CD4-positive, CD25-positive, alpha-beta regulatory T cell (primary cell): ENCODE data around the gene G0S2. TPM values are rescaled to one million over a fixed set of nuclear protein-coding genes. Genes with fewer than 3 reads are reported as not detected.

Source experiments
- ATAC-seq, 2 donors: fragments of 150-1000 bp; cut with Tn5 transposase; one replicate each; pipeline ENCODE4 v1.10.0; 2021; ENCODE audit warnings: low read depth in 2 of 2, moderate number of reproducible peaks in 2 of 2, moderate library complexity in 1 of 2
- DNase-seq, 3 donors: peaks; one replicate each; pipeline versions ENCODE4 v3.0.0 to v3.0.0-alpha.2; 2012 to 2022; ENCODE audit warnings: mixed read lengths in 1 of 3
- H3K27ac ChIP-seq: one replicate; pipeline ENCODE4 v1.7.0; 2013; ENCODE audit warnings: mild to moderate bottlenecking, low read length; ENCODE audit not compliant: insufficient read depth, poor library complexity, severe bottlenecking
- H3K27me3 ChIP-seq: one replicate; pipeline ENCODE4 v1.7.0; 2013; ENCODE audit warnings: low read length; ENCODE audit not compliant: control insufficient read depth, insufficient read depth
- H3K36me3 ChIP-seq: one replicate; pipeline ENCODE4 v1.7.0; 2013; ENCODE audit warnings: mild to moderate bottlenecking, low read length, moderate library complexity; ENCODE audit not compliant: control insufficient read depth, insufficient read depth
- H3K4me1 ChIP-seq: 2 replicates; pipeline ENCODE4 v1.7.0; 2013; ENCODE audit warnings: mild to moderate bottlenecking, low read length; ENCODE audit not compliant: insufficient read depth, control insufficient read depth, poor library complexity, severe bottlenecking
- H3K4me3 ChIP-seq: one replicate; pipeline ENCODE4 v1.7.0; 2013; ENCODE audit warnings: low read depth, mild to moderate bottlenecking, low read length, moderate library complexity
- H3K9me3 ChIP-seq, 2 experiments: 1 replicate in 1 of 2; 2 replicates in 1 of 2; pipeline ENCODE4 v1.7.0; 2013; ENCODE audit warnings: low read length in 2 of 2, mild to moderate bottlenecking in 1 of 2, moderate library complexity in 1 of 2; ENCODE audit not compliant: control insufficient read depth in 2 of 2
- H3K27ac Mint-ChIP-seq, 3 donors: one replicate each; pipeline ENCODE4 v1.8.0; 2020 to 2022; ENCODE audit warnings: mild to moderate bottlenecking in 3 of 3, mixed read lengths in 3 of 3, moderate library complexity in 2 of 3
- H3K27me3 Mint-ChIP-seq: one replicate; pipeline ENCODE4 v1.8.0; 2022; ENCODE audit warnings: mild to moderate bottlenecking, mixed read lengths
- H3K36me3 Mint-ChIP-seq: one replicate; pipeline ENCODE4 v1.8.0; 2020; ENCODE audit warnings: mixed read lengths
- H3K4me1 Mint-ChIP-seq, 4 donors: one replicate each; pipeline ENCODE4 v1.8.0; 2020 to 2022; ENCODE audit warnings: mixed read lengths in 4 of 4, mild to moderate bottlenecking in 1 of 4
- H3K4me3 Mint-ChIP-seq, 4 donors: one replicate each; pipeline ENCODE4 v1.8.0; 2020 to 2022; ENCODE audit warnings: mild to moderate bottlenecking in 4 of 4, mixed read lengths in 4 of 4, moderate library complexity in 3 of 4
- H3K9me3 Mint-ChIP-seq, 7 donors: one replicate each; pipeline ENCODE4 v1.8.0; 2020 to 2022; ENCODE audit warnings: mixed read lengths in 7 of 7, mild to moderate bottlenecking in 3 of 7, moderate library complexity in 2 of 7
- polyA plus RNA-seq, 4 donors: library from polyadenylated mRNA; unstranded; fragments of 300-500 nt; fragmentation: Illumina TruSeq; gene quantifications; one replicate each; pipeline ENCODE4 v1.2.3, GENCODE V29; 2021
- total RNA-seq: library from RNA; stranded (reverse); gene quantifications from one replicate; pipeline ENCODE4 v1.2.3, GENCODE V29; 2022

Gene G0S2
- total and polyA plus RNA-seq, 5 donors from 2014 or later = 0.48 TPM; not detected in 4

GRCh38 chr1:209675565-209676154 is 448 bp downstream of the G0S2 start:
- Histone ChIP-seq H3K36me3 (no peaks in the 10 kb centered on the region), H3K4me3 (no peak overlapping the region), H3K27ac (no peak overlapping the region), H3K27me3 (peaks cover 47% of the 10 kb centered on the region), H3K9me3 (no peaks in the 10 kb centered on the region), H3K4me1 (peaks cover 22% of the 10 kb centered on the region)
- peaks cover 0 to 8% (median 0%) of the 10 kb centered on the region in 7 donors for H3K9me3 Mint-ChIP-seq
- ATAC-seq (no peak), DNase-seq (no peak)
- H3K36me3 Mint-ChIP-seq = no peaks in the 10 kb centered on the region
- H3K4me3 Mint-ChIP-seq = peak overlapping the region in 3 of 4 donors; percentile 26 to 82 (median 69)
- peaks cover 71% of the 10 kb centered on the region for H3K27me3 Mint-ChIP-seq
- no peak overlapping the region for H3K27ac Mint-ChIP-seq
- peaks cover 0 to 38% (median 23%) of the 10 kb centered on the region in 4 donors for H3K4me1 Mint-ChIP-seq

- no peak overlapping the region for H3K4me3 ChIP-seq
- peaks cover 13% of the 10 kb centered on the region for H3K4me1 ChIP-seq
- Mint-ChIP-seq H3K27ac (no peak overlapping the region), H3K4me1 (peaks cover 0 to 24% (median 11%) of the 10 kb centered on the region in 4 donors), H3K36me3 (no peaks in the 10 kb centered on the region), H3K4me3 (no peak overlapping the region), H3K27me3 (peaks cover 74% of the 10 kb centered on the region), H3K9me3 (peaks cover 0 to 5% (median 0%) of the 10 kb centered on the region in 7 donors)
- H3K36me3 ChIP-seq = no peaks in the 10 kb centered on the region
- DNase-seq (no peak), ATAC-seq (no peak)
- H3K27ac ChIP-seq = no peak overlapping the region
- peaks cover 49% of the 10 kb centered on the region for H3K27me3 ChIP-seq
- peaks cover 0 to 3% of the 10 kb centered on the region in 2 experiments for H3K9me3 ChIP-seq
Measured at GRCh38 chr1:209678981-209679539, 3.8 kb downstream of the G0S2 start.

DNA sequence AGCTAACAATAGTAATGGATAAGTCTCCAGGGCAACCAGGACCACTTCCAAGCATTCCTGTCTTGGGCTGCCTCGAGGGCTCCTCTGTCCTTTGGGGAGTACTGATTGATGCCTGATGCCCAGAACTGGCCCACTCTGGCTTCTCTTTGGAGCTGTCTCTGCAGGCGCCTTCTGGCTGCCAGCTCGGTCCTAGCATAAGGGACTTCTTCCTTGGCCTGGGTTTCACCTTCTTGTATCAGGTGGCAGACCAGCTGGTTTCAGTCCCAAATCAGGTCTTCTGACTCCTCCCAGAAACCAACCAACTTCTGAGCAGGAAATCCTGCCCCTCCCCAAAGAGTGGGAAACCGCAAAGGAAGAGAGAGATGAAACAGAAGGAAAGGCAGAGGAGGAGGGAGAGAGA is 10.6 kb downstream of the G0S2 start:
- H3K4me3 Mint-ChIP-seq = peak overlapping the region; percentile 12 to 86 (median 62)
- peak overlapping the region in 2 of 3 donors; percentile 9 to 63 for H3K27ac Mint-ChIP-seq
- H3K4me1 Mint-ChIP-seq = peaks cover 11 to 37% (median 23%) of the 10 kb centered on the region in 4 donors
- Histone ChIP-seq H3K27me3 (peaks cover 13% of the 10 kb centered on the region), H3K4me1 (peaks cover 18% of the 10 kb centered on the region), H3K27ac (no peak overlapping the region), H3K4me3 (peak overlapping the region; percentile 42), H3K36me3 (no peaks in the 10 kb centered on the region), H3K9me3 (peaks cover 0 to 2% of the 10 kb centered on the region in 2 experiments)
- H3K27me3 Mint-ChIP-seq = peaks cover 21% of the 10 kb centered on the region
- H3K9me3 Mint-ChIP-seq = no peaks in the 10 kb centered on the region
- H3K36me3 Mint-ChIP-seq = peaks cover 4% of the 10 kb centered on the region
- DNase-seq (peak in 1 of 3 donors; percentile 71), ATAC-seq (no peak)

- Histone ChIP-seq H3K9me3 (no peaks in the 10 kb centered on the region), H3K27me3 (peaks cover 11% of the 10 kb centered on the region), H3K4me3 (peak overlapping the region; percentile 42), H3K4me1 (peaks cover 18% of the 10 kb centered on the region), H3K36me3 (no peaks in the 10 kb centered on the region), H3K27ac (no peak overlapping the region)
- H3K9me3 Mint-ChIP-seq = no peaks in the 10 kb centered on the region
- H3K4me1 Mint-ChIP-seq = peaks cover 11 to 37% (median 23%) of the 10 kb centered on the region in 4 donors
- peaks cover 4% of the 10 kb centered on the region for H3K36me3 Mint-ChIP-seq
- DNase-seq (no peak), ATAC-seq (no peak)
- H3K4me3 Mint-ChIP-seq = peak overlapping the region; percentile 12 to 86 (median 62)
- peak overlapping the region in 1 of 3 donors; percentile 9 for H3K27ac Mint-ChIP-seq
- H3K27me3 Mint-ChIP-seq = peaks cover 16% of the 10 kb centered on the region
Measured at GRCh38 chr1:209686322-209686721, 11.1 kb downstream of the G0S2 start.

DNA sequence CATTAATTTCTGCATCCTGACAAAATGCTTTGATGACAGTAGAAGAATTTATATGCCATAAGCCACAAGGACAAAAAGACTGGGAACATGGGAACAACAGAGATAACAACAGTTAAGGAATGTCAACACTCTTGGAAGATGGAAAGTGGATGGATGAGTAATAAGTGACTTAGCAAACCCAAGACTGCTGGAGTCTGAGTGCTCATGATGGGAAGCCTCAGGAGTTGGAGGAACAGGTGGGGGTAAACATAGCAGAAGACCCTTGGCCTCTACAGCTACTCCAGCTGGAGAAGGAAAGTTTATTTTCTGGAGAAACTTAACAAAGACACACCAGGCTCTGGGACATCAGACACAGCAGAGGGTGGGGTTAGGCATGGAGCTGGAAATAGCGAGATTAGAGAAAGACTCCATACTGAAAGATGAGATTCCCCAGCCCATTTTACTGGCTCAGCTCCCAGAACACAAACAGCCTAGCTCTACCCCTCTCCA is 13.6 kb downstream of the G0S2 start:
- no peak overlapping the region for H3K27ac Mint-ChIP-seq

GRCh38 chr1:209689477-209689876 is 14.3 kb downstream of the G0S2 start:
- no peak overlapping the region for H3K4me3 Mint-ChIP-seq
- no peak overlapping the region for H3K27ac Mint-ChIP-seq
- H3K4me1 ChIP-seq = peaks cover 18% of the 10 kb centered on the region
- H3K9me3 ChIP-seq = no peaks in the 10 kb centered on the region
- no peak overlapping the region for H3K27ac ChIP-seq
- ATAC-seq = no peak
- no peaks in the 10 kb centered on the region for H3K27me3 ChIP-seq
- no peak overlapping the region for H3K4me3 ChIP-seq
- H3K27me3 Mint-ChIP-seq = peaks cover 18% of the 10 kb centered on the region
- no peak for DNase-seq
- H3K36me3 Mint-ChIP-seq = peaks cover 4% of the 10 kb centered on the region
- H3K36me3 ChIP-seq = no peaks in the 10 kb centered on the region
- H3K4me1 Mint-ChIP-seq = peaks cover 16 to 48% (median 26%) of the 10 kb centered on the region in 4 donors
- no peaks in the 10 kb centered on the region for H3K9me3 Mint-ChIP-seq

More for the DNA sequence above, 13.6 kb downstream of the G0S2 start:
- no peaks in the 10 kb centered on the region for H3K9me3 Mint-ChIP-seq
- DNase-seq = no peak
- no peak for ATAC-seq
- H3K36me3 Mint-ChIP-seq = peaks cover 4% of the 10 kb centered on the region
- no peaks in the 10 kb centered on the region for H3K27me3 ChIP-seq
- H3K4me1 Mint-ChIP-seq = peaks cover 16 to 48% (median 26%) of the 10 kb centered on the region in 4 donors
- H3K9me3 ChIP-seq = no peaks in the 10 kb centered on the region
- H3K4me3 Mint-ChIP-seq = no peak overlapping the region
- peaks cover 13% of the 10 kb centered on the region for H3K27me3 Mint-ChIP-seq
- H3K27ac ChIP-seq = no peak overlapping the region
- H3K4me1 ChIP-seq = peaks cover 18% of the 10 kb centered on the region
- no peak overlapping the region for H3K4me3 ChIP-seq
- no peaks in the 10 kb centered on the region for H3K36me3 ChIP-seq

DNA sequence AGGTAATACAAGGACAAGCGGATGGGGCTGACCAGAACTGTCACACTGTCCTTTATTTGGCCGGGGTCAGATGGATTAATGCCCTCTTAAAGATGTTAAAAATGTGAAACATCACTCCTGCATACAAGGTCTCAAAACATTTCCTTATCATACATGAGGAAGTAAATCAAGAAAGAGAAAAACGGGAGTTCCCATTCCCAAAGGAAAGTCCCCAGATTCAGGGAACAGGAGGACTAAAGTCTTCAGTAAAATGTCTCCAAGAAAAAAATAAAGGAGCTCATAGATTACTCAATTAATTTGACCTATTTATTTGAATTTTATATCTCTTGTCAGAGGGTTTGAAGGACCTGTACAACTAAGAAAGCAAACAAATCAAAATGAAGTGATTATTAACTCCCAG is 16.0 kb downstream of the G0S2 start:
- ATAC-seq = no peak
- Mint-ChIP-seq H3K27ac (peak overlapping the region in 1 of 3 donors; percentile 15), H3K9me3 (no peaks in the 10 kb centered on the region), H3K36me3 (no peaks in the 10 kb centered on the region), H3K4me3 (no peak overlapping the region), H3K27me3 (peaks cover 12% of the 10 kb centered on the region), H3K4me1 (peaks cover 8 to 34% (median 14%) of the 10 kb centered on the region in 4 donors)
- no peaks in the 10 kb centered on the region for H3K36me3 ChIP-seq
- DNase-seq = no peak
- no peak overlapping the region for H3K27ac ChIP-seq
- H3K4me1 ChIP-seq = peaks cover 7% of the 10 kb centered on the region
- no peaks in the 10 kb centered on the region for H3K27me3 ChIP-seq
- H3K4me3 ChIP-seq = no peak overlapping the region
- H3K9me3 ChIP-seq = no peaks in the 10 kb centered on the region
